ENCODE measurements around the gene UQCRC1.
A peak's percentile ranks its signal among the peaks of the same experiment; 100 is the strongest.

The UQCRC1 gene

DNA sequence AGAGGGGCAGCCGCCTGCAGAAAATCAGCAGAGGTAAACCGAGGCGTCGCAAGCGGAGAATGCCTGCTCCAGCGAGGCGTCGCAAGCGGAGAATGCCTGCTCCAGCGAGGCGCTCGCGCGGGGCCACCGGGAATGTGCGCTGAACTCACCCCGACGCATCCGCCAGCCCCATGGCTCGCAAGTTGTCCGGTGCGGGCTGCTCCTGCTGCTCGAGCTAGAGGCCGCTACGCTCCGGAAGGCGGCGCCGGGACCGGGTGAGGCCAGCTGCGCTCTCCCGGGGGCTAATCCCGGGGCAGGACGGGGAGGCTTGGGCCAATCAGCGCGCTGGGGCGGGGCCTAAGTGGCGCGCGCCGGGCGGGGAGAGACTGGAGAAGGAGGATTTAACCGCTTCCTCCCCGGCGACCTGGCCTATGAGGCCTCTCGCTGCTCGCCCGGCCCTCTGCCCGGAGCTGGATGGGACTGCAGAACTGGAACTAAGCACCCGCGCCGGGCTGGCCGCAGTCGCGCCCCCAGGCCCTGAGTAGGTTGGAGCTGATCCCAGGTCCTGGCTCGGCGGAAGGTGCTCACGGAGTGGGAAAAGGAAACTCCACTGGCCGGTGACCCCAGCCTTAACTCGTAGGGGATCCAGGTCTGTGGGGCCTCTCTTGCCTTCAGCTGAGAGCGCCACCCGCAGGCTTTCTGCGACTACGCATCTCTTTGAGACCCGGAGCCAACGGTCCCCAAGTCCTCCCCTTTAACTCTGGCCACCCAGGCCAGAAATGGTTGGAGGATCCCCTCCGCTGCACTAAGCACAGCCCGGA, 26.0 kb upstream of the UQCRC1 start, which contains the start of gene SLC26A6:
Gene SLC26A6 (minus strand): TSS at position 240 of the 800 bp plus-strand sequence. CDS start 68 bp downstream, at position 172.
- DNase-seq (ENCODE audit: low read depth) = peak; percentile 84
- peak within 1 kb of the TSS; percentile 98 for H3K4me3 ChIP-seq (ENCODE audit: low read depth, low read length)

DNA sequence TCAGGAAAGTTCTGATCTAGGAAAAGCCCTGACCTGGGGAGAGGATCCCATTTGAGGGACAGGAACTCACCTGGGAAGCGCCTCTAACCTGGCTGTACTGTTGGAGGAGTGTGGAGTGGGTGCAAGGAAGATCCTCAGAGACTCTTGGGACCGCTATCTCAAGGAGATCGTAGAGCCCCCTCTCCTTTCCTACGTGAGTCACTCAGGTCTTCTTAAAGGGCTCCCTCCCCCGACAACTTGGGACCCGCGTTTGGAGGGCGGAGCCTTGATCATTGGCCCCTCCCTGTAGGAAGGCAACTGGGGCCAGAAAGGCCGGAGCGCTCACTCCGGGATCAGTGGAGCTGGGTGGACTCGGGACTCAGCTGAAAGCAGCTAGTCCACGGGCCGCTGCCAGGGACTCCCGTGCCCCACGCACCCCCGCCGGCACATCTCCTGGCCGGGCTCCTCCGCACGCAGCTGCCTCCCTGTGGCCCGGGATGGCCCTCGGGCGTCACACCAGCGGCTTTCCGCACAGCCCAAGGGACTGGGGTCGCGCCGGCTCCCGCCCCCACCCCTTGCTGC, 25.3 kb upstream of the UQCRC1 start:
- no peak for DNase-seq (ENCODE audit: low read depth)
- peak overlapping the region; percentile 98 for H3K4me3 ChIP-seq (ENCODE audit: low read depth, low read length)

GRCh38 chr3:48633743-48634142, 24.3 kb upstream of the UQCRC1 start:
- H3K4me3 ChIP-seq (ENCODE audit: low read depth, low read length) = peak overlapping the region; percentile 98
- no peak for DNase-seq (ENCODE audit: low read depth)

DNA sequence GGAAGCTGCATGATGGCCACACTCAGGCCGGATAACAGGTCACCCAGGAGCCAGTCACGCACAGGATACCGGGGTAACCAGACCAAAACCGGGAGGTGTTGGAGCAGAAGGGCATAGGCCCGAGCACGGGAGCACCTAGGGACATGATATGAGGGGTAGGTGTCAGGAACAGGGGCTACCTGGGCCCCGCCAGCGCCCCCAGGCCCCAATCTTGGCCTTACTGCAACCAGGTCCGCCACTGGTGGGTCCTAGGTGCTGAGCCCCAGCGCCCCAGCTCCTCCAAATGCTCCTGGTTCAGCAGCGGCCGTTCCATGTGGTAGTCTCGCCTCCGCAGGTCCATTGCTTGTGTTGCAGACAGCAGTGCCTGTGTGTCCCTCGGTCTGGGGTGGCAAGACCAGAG, 23.8 kb upstream of the UQCRC1 start:
- DNase-seq (ENCODE audit: low read depth) = no peak
- no peak overlapping the region for H3K4me3 ChIP-seq (ENCODE audit: low read depth, low read length)

- H3K4me3 ChIP-seq (ENCODE audit: low read depth, low read length) = no peak overlapping the region
- DNase-seq (ENCODE audit: low read depth) = no peak
These were observed 22.3 kb upstream of the UQCRC1 start for GRCh38 chr3:48631516-48632448.

DNA sequence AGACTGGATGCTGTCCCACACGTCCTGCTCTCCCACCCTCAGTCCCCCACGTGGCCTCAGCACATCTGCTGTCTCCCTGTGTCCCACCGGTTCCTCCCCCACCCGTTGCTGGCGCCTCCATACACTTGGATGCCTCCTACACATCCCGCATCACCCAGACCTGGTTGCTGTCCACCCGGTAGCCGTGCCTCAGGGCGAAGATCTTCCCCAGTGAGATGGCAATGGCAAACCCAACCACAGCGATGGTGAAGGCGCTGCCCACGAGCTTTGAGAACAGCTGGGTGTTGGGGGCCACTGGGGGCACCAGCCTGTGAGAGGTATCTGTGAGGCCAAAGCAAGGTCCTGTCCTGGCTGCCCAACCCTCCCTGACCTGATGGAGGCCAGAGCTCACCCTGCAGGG, 21.4 kb upstream of the UQCRC1 start:
- no peak overlapping the region for H3K4me3 ChIP-seq (ENCODE audit: low read depth, low read length)
- DNase-seq (ENCODE audit: low read depth) = no peak

GRCh38 chr3:48630407-48630806, 21.0 kb upstream of the UQCRC1 start:
- H3K4me3 ChIP-seq (ENCODE audit: low read depth, low read length) = no peak overlapping the region
- DNase-seq (ENCODE audit: low read depth) = no peak

GRCh38 chr3:48629894-48630293, 20.4 kb upstream of the UQCRC1 start:
- DNase-seq (ENCODE audit: low read depth) = no peak
- no peak overlapping the region for H3K4me3 ChIP-seq (ENCODE audit: low read depth, low read length)

DNA sequence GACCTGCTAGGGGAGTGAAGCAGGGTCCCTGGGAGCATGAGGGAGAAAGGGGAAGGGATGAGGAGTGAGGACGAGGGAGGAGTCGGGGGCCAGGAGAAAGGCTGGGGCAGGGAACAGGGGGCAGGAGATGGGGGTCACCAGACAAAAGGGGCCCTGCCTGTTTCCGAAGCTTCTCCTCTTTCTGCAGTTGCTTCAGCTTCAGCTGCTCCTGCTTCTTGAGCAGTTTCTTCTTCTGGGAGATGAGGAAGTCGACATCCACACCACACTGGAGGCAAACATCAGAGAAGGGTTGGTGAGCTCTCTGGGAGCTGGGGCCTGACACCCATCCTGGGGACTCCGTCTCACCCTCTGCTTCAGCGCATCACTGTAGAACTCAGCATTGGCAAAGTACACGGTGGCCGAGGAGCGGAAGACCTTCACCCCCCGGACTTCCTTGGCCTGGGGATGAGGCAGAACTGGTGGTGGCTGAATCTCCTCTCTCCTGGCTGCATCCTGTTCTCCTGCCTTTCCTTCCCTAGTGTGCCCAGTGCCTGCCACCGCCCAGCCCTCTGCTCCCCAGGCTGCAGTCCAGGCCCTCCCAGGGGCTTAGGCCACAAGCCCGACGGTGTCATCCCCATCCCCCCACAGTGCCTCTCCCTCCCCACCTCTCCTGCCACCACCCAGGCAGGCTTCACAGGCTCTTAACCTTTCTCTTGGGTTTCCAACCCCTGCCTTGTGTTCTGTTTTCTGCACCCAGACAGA, 19.0 kb upstream of the UQCRC1 start:
- no peak overlapping the region for H3K4me3 ChIP-seq (ENCODE audit: low read depth, low read length)
- DNase-seq (ENCODE audit: low read depth) = no peak

GRCh38 chr3:48625600-48625999, 16.2 kb upstream of the UQCRC1 start:
- no peak for DNase-seq (ENCODE audit: low read depth)
- no peak overlapping the region for H3K4me3 ChIP-seq (ENCODE audit: low read depth, low read length)

GRCh38 chr3:48624767-48625166, 15.3 kb upstream of the UQCRC1 start:
- no peak for DNase-seq (ENCODE audit: low read depth)
- no peak overlapping the region for H3K4me3 ChIP-seq (ENCODE audit: low read depth, low read length)

GRCh38 chr3:48623851-48624547, 14.6 kb upstream of the UQCRC1 start:
- no peak for DNase-seq (ENCODE audit: low read depth)
- H3K4me3 ChIP-seq (ENCODE audit: low read depth, low read length) = no peak overlapping the region

DNA sequence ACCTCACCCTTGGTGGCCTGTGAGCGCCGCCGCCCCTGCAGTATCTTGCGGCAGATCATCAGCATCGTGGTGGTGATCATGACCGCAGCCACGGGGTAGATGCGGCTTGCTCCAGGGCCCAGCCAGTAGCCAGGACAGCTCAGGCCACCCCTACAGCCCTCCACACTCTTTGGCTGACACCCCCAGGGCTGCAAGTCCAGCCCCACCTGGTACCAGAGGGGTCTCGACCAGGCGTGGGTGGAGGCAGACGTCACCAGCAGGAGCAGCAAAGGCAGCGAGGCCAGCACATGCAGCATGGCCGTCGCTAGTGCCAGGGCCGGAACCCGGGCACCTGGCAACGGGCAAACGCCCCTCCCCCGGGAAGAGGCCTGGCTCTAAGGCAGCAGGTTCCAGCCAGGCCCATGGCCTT, 12.0 kb upstream of the UQCRC1 start, which contains the start of gene TMEM89:
Gene TMEM89 (minus strand): TSS at position 309 of the 409 bp plus-strand sequence. CDS start 13 bp downstream, at position 296.
- H3K4me3 ChIP-seq (ENCODE audit: low read depth, low read length) = no peak within 1 kb of the TSS
- no peak for DNase-seq (ENCODE audit: low read depth)

GRCh38 chr3:48619541-48620524, 10.4 kb upstream of the UQCRC1 start:
- no peak overlapping the region for H3K4me3 ChIP-seq (ENCODE audit: low read depth, low read length)
- DNase-seq (ENCODE audit: low read depth) = no peak

- no peak for DNase-seq (ENCODE audit: low read depth)
- no peak overlapping the region for H3K4me3 ChIP-seq (ENCODE audit: low read depth, low read length)
These were observed 8.1 kb upstream of the UQCRC1 start for GRCh38 chr3:48617559-48617958.

DNA sequence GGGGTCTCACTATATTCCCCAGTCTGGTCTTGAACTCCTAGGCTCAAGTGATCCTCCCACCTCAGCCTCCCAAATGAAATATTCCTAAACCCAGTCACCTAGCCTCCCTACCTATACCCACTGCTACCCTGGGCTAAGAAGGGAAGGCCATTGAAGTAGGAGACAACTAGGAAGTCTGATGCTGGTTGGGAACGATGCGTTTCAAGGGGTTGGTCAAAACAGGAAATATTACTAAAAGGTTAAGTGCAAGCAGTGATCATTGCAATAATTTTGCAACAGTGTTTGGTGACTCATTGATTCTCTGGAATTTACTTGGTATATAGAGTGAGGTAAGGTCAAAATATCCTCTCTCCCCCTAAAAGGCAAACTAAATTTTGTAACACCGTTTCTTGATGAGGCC, 4.6 kb upstream of the UQCRC1 start:
- DNase-seq (ENCODE audit: low read depth) = peak; percentile 57
- H3K4me3 ChIP-seq (ENCODE audit: low read depth, low read length) = no peak overlapping the region

- H3K4me3 ChIP-seq (ENCODE audit: low read depth, low read length) = no peak overlapping the region
- no peak for DNase-seq (ENCODE audit: low read depth)
These were observed 2.9 kb upstream of the UQCRC1 start for GRCh38 chr3:48612309-48612708.

DNA sequence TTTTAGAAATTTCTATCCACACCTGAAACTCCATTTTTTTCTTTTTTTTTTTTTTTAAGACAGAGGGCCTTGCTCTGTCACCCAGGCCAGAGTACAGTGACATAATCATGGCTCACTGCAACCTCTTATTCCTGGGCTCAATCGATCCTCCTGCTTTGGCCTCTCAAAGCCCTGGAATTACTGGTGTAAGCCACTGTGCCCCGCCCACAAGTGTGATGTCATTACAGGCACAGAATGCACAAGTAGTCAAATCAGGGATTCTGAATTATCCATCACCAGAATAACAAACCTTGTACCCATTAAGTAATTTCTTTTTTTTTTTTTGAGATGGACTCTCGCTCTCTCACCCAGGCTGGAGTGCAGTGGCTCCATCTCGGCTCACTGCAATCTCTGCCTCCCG, 1.9 kb downstream of the UQCRC1 start:
- no peak overlapping the region for H3K4me3 ChIP-seq (ENCODE audit: low read depth, low read length)
- no peak for DNase-seq (ENCODE audit: low read depth)

All from skeletal muscle cell (primary cell).